Measurements from ENCODE around the gene TMC3. TPM values are rescaled to one million over a fixed set of nuclear protein-coding genes. Genes with fewer than 3 reads are reported as not detected.

TMC3 gene
- total and polyA plus RNA-seq, 2 of the 13 experiments (the other 11 are each of a cell fraction or from before 2014, with no cell fraction given), result not detected

DNA sequence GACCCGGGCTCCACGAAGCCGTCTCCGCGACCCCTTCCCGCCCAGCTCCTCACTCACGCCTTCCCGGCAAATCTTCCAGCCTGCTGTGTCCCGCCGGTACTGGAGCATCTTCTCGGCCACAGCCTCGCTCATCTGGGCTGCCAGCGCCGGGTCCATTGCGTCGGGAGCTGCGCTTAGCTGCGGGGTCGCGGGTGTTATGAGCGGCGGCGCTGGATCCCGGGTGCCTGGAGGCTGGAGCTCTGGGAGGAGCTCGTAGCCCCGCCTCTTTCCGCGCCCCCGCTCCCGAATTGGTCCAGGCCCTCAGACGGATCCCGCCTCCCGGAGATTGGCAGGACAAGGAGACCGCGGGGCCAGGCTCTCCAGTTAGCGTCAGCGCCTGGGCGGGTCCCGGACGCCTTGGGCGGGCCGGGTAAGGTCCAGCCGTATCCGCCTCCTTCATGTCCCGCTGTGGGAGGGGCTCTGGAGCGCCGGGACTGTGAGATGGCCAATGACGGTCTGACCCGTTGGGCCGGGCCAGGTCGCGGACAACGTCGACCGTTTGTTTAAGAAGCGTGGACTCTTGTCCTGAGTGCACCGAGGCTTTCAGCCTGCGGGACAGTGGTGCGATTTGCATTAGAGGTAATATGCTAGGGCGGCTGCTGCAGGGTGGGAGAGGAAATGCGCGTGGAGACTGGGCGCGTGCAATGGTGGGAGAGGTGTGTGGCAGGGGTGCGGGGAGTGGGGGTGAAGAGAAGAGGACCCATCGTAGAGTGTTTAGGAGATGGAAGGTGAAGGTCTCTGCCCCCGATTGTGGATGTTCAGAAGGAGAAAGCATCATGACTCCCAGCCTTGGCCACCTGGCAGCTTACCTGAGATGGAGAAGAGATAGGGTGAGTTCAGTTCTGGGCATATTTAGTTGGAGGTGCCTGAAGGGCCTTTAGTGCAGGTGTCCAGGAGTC is 49.8 kb downstream of the TMC3 start, which contains the start of gene STARD5 (continued):
- TF ChIP-seq, protein P1, sequence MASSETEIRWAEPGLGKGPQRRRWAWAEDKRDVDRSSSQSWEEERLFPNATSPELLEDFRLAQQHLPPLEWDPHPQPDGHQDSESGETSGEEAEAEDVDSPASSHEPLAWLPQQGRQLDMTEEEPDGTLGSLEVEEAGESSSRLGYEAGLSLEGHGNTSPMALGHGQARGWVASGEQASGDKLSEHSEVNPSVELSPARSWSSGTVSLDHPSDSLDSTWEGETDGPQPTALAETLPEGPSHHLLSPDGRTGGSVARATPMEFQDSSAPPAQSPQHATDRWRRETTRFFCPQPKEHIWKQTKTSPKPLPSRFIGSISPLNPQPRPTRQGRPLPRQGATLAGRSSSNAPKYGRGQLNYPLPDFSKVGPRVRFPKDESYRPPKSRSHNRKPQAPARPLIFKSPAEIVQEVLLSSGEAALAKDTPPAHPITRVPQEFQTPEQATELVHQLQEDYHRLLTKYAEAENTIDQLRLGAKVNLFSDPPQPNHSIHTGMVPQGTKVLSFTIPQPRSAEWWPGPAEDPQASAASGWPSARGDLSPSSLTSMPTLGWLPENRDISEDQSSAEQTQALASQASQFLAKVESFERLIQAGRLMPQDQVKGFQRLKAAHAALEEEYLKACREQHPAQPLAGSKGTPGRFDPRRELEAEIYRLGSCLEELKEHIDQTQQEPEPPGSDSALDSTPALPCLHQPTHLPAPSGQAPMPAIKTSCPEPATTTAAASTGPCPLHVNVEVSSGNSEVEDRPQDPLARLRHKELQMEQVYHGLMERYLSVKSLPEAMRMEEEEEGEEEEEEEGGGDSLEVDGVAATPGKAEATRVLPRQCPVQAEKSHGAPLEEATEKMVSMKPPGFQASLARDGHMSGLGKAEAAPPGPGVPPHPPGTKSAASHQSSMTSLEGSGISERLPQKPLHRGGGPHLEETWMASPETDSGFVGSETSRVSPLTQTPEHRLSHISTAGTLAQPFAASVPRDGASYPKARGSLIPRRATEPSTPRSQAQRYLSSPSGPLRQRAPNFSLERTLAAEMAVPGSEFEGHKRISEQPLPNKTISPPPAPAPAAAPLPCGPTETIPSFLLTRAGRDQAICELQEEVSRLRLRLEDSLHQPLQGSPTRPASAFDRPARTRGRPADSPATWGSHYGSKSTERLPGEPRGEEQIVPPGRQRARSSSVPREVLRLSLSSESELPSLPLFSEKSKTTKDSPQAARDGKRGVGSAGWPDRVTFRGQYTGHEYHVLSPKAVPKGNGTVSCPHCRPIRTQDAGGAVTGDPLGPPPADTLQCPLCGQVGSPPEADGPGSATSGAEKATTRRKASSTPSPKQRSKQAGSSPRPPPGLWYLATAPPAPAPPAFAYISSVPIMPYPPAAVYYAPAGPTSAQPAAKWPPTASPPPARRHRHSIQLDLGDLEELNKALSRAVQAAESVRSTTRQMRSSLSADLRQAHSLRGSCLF (CRISPR knock-in tag; IDR thresholded peaks at IDR 0.05; ENCODE audit: borderline replicate concordance), result no peak
- TF ChIP-seq ZSCAN29 (CRISPR knock-in tag; conservative IDR thresholded peaks at IDR 0.05) (no peak), MED13 (CRISPR knock-in tag; IDR thresholded peaks at IDR 0.05) (no peak), GPN1 (CRISPR knock-in tag; IDR thresholded peaks at IDR 0.05; ENCODE audit: borderline replicate concordance) (no peak), ARHGAP35 (CRISPR knock-in tag; IDR thresholded peaks at IDR 0.05; ENCODE audit: borderline replicate concordance) (no peak), ZNF841 (CRISPR knock-in tag; IDR thresholded peaks at IDR 0.05; ENCODE audit: borderline replicate concordance) (no peak), KLF12 (CRISPR knock-in tag; IDR thresholded peaks at IDR 0.05; ENCODE audit: borderline replicate concordance) (no peak), ZNF773 (CRISPR knock-in tag; IDR thresholded peaks at IDR 0.05; ENCODE audit: borderline replicate concordance) (no peak), CCAR2 (optimal IDR thresholded peaks at IDR 0.05; ENCODE audit: low read depth, low read length) (no peak), PHF21A (CRISPR knock-in tag; IDR thresholded peaks at IDR 0.05) (peak; percentile 66)
- TF ChIP-seq, protein P2, sequence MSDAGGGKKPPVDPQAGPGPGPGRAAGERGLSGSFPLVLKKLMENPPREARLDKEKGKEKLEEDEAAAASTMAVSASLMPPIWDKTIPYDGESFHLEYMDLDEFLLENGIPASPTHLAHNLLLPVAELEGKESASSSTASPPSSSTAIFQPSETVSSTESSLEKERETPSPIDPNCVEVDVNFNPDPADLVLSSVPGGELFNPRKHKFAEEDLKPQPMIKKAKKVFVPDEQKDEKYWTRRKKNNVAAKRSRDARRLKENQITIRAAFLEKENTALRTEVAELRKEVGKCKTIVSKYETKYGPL (CRISPR knock-in tag; IDR thresholded peaks at IDR 0.05), result no peak
- TF ChIP-seq, protein P3, sequence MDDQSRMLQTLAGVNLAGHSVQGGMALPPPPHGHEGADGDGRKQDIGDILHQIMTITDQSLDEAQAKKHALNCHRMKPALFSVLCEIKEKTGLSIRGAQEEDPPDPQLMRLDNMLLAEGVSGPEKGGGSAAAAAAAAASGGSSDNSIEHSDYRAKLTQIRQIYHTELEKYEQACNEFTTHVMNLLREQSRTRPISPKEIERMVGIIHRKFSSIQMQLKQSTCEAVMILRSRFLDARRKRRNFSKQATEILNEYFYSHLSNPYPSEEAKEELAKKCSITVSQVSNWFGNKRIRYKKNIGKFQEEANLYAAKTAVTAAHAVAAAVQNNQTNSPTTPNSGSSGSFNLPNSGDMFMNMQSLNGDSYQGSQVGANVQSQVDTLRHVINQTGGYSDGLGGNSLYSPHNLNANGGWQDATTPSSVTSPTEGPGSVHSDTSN (CRISPR knock-in tag; IDR thresholded peaks at IDR 0.05; ENCODE audit: borderline replicate concordance), result no peak
- TF ChIP-seq, protein P4, sequence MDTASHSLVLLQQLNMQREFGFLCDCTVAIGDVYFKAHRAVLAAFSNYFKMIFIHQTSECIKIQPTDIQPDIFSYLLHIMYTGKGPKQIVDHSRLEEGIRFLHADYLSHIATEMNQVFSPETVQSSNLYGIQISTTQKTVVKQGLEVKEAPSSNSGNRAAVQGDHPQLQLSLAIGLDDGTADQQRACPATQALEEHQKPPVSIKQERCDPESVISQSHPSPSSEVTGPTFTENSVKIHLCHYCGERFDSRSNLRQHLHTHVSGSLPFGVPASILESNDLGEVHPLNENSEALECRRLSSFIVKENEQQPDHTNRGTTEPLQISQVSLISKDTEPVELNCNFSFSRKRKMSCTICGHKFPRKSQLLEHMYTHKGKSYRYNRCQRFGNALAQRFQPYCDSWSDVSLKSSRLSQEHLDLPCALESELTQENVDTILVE (CRISPR knock-in tag; IDR thresholded peaks at IDR 0.05), result no peak
- TF ChIP-seq, protein P5, sequence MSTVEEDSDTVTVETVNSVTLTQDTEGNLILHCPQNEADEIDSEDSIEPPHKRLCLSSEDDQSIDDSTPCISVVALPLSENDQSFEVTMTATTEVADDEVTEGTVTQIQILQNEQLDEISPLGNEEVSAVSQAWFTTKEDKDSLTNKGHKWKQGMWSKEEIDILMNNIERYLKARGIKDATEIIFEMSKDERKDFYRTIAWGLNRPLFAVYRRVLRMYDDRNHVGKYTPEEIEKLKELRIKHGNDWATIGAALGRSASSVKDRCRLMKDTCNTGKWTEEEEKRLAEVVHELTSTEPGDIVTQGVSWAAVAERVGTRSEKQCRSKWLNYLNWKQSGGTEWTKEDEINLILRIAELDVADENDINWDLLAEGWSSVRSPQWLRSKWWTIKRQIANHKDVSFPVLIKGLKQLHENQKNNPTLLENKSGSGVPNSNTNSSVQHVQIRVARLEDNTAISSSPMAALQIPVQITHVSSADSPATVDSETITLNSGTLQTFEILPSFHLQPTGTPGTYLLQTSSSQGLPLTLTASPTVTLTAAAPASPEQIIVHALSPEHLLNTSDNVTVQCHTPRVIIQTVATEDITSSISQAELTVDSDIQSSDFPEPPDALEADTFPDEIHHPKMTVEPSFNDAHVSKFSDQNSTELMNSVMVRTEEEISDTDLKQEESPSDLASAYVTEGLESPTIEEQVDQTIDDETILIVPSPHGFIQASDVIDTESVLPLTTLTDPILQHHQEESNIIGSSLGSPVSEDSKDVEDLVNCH (CRISPR knock-in tag; IDR thresholded peaks at IDR 0.05), result no peak

All from HepG2 (cell line).